ENCODE measurements around the gene IRS2.

The IRS2 gene

GRCh38 chr13:109779074-109779473 lies 7.3 kb downstream of the IRS2 start:
- peak; percentile 23 for DNase-seq

GRCh38 chr13:109778102-109778542 lies 8.3 kb downstream of the IRS2 start:
- DNase-seq: no peak

GRCh38 chr13:109776575-109776974 lies 9.8 kb downstream of the IRS2 start:
- DNase-seq: no peak

- DNase-seq: no peak
Observed at GRCh38 chr13:109773786-109774185, 12.6 kb downstream of the IRS2 start.

- no peak for DNase-seq
Observed at GRCh38 chr13:109773276-109773675, 13.1 kb downstream of the IRS2 start.

GRCh38 chr13:109771926-109772325 lies 14.5 kb downstream of the IRS2 start:
- DNase-seq: no peak

- no peak for DNase-seq
Observed at GRCh38 chr13:109770436-109770835, 15.9 kb downstream of the IRS2 start.

GRCh38 chr13:109769921-109770320 lies 16.5 kb downstream of the IRS2 start:
- DNase-seq: no peak

GRCh38 chr13:109769275-109769674 lies 17.1 kb downstream of the IRS2 start:
- no peak for DNase-seq

- DNase-seq: no peak
Observed at GRCh38 chr13:109768616-109769015, 17.8 kb downstream of the IRS2 start.

- DNase-seq: no peak
Observed at GRCh38 chr13:109768176-109768575, 18.2 kb downstream of the IRS2 start.

GRCh38 chr13:109767023-109767422 lies 19.4 kb downstream of the IRS2 start:
- DNase-seq: no peak

- no peak for DNase-seq
Observed at GRCh38 chr13:109764470-109765291, 21.7 kb downstream of the IRS2 start.

GRCh38 chr13:109764045-109764444 lies 22.3 kb downstream of the IRS2 start:
- no peak for DNase-seq

GRCh38 chr13:109762791-109763190 lies 23.6 kb downstream of the IRS2 start:
- no peak for DNase-seq

- DNase-seq: no peak
Observed at GRCh38 chr13:109761695-109762094, 24.7 kb downstream of the IRS2 start.

- DNase-seq: no peak
Observed at GRCh38 chr13:109760951-109761350, 25.4 kb downstream of the IRS2 start.

GRCh38 chr13:109760402-109760801 lies 26.0 kb downstream of the IRS2 start:
- no peak for DNase-seq

- no peak for DNase-seq
Observed at GRCh38 chr13:109759609-109760008, 26.8 kb downstream of the IRS2 start.

GRCh38 chr13:109758937-109759480 lies 27.4 kb downstream of the IRS2 start:
- no peak for DNase-seq

GRCh38 chr13:109756778-109757177 lies 29.6 kb downstream of the IRS2 start:
- DNase-seq: no peak

GRCh38 chr13:109755997-109756396 lies 30.4 kb downstream of the IRS2 start:
- no peak for DNase-seq

- no peak for DNase-seq
Observed at GRCh38 chr13:109755551-109755950, 30.8 kb downstream of the IRS2 start.

GRCh38 chr13:109751477-109751876 lies 34.9 kb downstream of the IRS2 start:
- DNase-seq: no peak

Measured in GF-D8 (cell line).